Cardiac septum (tissue), 1 donor: ENCODE data around the gene SLC6A19. TPM values are rescaled to one million over a fixed set of nuclear protein-coding genes. Genes with fewer than 3 reads are reported as not detected.

Experiments used
- DNase-seq: peaks from one replicate; pipeline ENCODE4 v3.0.0-alpha.2; 2020; ENCODE audit warnings: low spot score
- intact Hi-C: fragments of 100-400 bp; cut with DNase I; formaldehyde crosslinking; loops from one replicate; pipeline ENCODE4 v1.14.0; 2022
- total RNA-seq: library from RNA; stranded (reverse); fragmentation: NEBNext Ultra II Directional; extraction: Animal tissue kit (Norgen Biotek cat#: 25700); gene quantifications from one replicate; pipeline ENCODE4 v1.2.1, GENCODE V29; 2021
- donor health status: DM: no; HTN: no; CAD: no.

Gene SLC6A19
- total RNA-seq, 1 donor from 2014 or later, result 0.05 TPM

GRCh38 chr5:1203968-1204692 lies 2.7 kb downstream of the SLC6A19 start:
- DNase-seq, result no peak
- intact Hi-C loops, result no loop called here

- intact Hi-C loops, result no loop called here
- DNase-seq, result no peak
These were observed 3.4 kb downstream of the SLC6A19 start for GRCh38 chr5:1204693-1205242.

- no peak for DNase-seq
- intact Hi-C loops, result no loop called here
These were observed 4.1 kb downstream of the SLC6A19 start for GRCh38 chr5:1205255-1206180.

- DNase-seq, result no peak
- intact Hi-C loops, result no loop called here
These were observed 5.4 kb downstream of the SLC6A19 start for GRCh38 chr5:1206521-1207412.

- intact Hi-C loops, result no loop called here
- no peak for DNase-seq
These were observed 6.2 kb downstream of the SLC6A19 start for GRCh38 chr5:1207555-1207954.

GRCh38 chr5:1208221-1208742 lies 6.9 kb downstream of the SLC6A19 start:
- intact Hi-C loops, result no loop called here
- DNase-seq, result no peak

- intact Hi-C loops, result no loop called here
- no peak for DNase-seq
These were observed 7.5 kb downstream of the SLC6A19 start for GRCh38 chr5:1208743-1209488.

- intact Hi-C loops, result no loop called here
- no peak for DNase-seq
These were observed 8.1 kb downstream of the SLC6A19 start for GRCh38 chr5:1209489-1209852.

- intact Hi-C loops, result no loop called here
- no peak for DNase-seq
These were observed 8.7 kb downstream of the SLC6A19 start for GRCh38 chr5:1209896-1210776.

GRCh38 chr5:1210832-1211251 lies 9.4 kb downstream of the SLC6A19 start:
- intact Hi-C loops, result no loop called here
- DNase-seq, result no peak

GRCh38 chr5:1211701-1212100 lies 10.3 kb downstream of the SLC6A19 start:
- intact Hi-C loops, result no loop called here
- DNase-seq, result no peak

GRCh38 chr5:1212271-1212670 lies 10.9 kb downstream of the SLC6A19 start:
- no peak for DNase-seq
- intact Hi-C loops, result no loop called here

- intact Hi-C loops, result no loop called here
- no peak for DNase-seq
These were observed 11.5 kb downstream of the SLC6A19 start for GRCh38 chr5:1212881-1213280.

- DNase-seq, result no peak
- intact Hi-C loops, result no loop called here
These were observed 12.2 kb downstream of the SLC6A19 start for GRCh38 chr5:1213508-1214162.

- no peak for DNase-seq
- intact Hi-C loops, result no loop called here
These were observed 13.0 kb downstream of the SLC6A19 start for GRCh38 chr5:1214163-1214935.

- DNase-seq, result no peak
- intact Hi-C loops, result no loop called here
These were observed 13.5 kb downstream of the SLC6A19 start for GRCh38 chr5:1214936-1215220.
